ENCODE results near the gene TGM3. TPM values are rescaled to one million over a fixed set of nuclear protein-coding genes. Genes with fewer than 3 reads are reported as not detected.

TGM3 gene
- total and polyA plus RNA-seq, 2 of the 4 experiments (the other 2 are of a cell fraction) = not detected

- Histone ChIP-seq H3K9me3 (ENCODE audit: control insufficient read depth, insufficient read depth, low read length) (no peaks in the 10 kb centered on the region), H3K4me2 (ENCODE audit: low read depth, low read length) (no peak overlapping the region), H3K27me3 (ENCODE audit: control insufficient read depth, insufficient read depth, low read length) (peaks cover 8% of the 10 kb centered on the region), H2AK9ac (replicated peaks; ENCODE audit: low read depth, low read length, poor library complexity) (no peak overlapping the region), H3K36me3 (ENCODE audit: control insufficient read depth, insufficient read depth, low read length) (no peaks in the 10 kb centered on the region), H3K79me1 (ENCODE audit: low read depth in 1 of 2, low read length in 2 of 2) (no peaks in the 10 kb centered on the region), H4K91ac (ENCODE audit: insufficient read depth, low read depth, low read length) (no peak overlapping the region), H4K20me1 (ENCODE audit: insufficient read depth, low read length) (no peaks in the 10 kb centered on the region), H4K5ac (ENCODE audit: low read depth, low read length) (no peak overlapping the region), H2AFZ (replicated peaks; ENCODE audit: low read length, poor library complexity) (no peak overlapping the region), H3K56ac (ENCODE audit: extremely low read depth, insufficient read depth, low read length) (no peak overlapping the region), H3K9ac (ENCODE audit: low read depth, low read length) (no peak overlapping the region), H3K4me1 (ENCODE audit: control insufficient read depth, insufficient read depth, low read length) (no peaks in the 10 kb centered on the region), H3K27ac (ENCODE audit: insufficient read depth, low read length) (no peak overlapping the region), H4K8ac (ENCODE audit: low read depth in 2 of 2, low read length in 2 of 2) (no peak overlapping the region), H2AK5ac (ENCODE audit: low read depth, low read length) (no peak overlapping the region), H3K4me3 (ENCODE audit: insufficient read depth, low read depth, low read length) (no peak overlapping the region), H2BK120ac (ENCODE audit: low read depth, low read length) (no peak overlapping the region), H2BK5ac (ENCODE audit: low read depth, low read length, poor library complexity, severe bottlenecking) (no peak overlapping the region), H3K4ac (ENCODE audit: low read depth, low read length) (no peak overlapping the region), H2BK15ac (ENCODE audit: low read depth, low read length) (no peak overlapping the region), H2BK20ac (ENCODE audit: low read depth, low read length) (no peak overlapping the region), H3K9me1 (ENCODE audit: insufficient read depth, low read length) (no peaks in the 10 kb centered on the region), H3K23ac (ENCODE audit: low read depth, low read length) (no peak overlapping the region), H3K18ac (ENCODE audit: low read depth, low read length) (no peak overlapping the region), H3K14ac (replicated peaks; ENCODE audit: low read depth, low read length) (no peak overlapping the region)
- POLR2A ChIA-PET (ENCODE audit: unreplicated experiment) = no interaction called here
- dilution Hi-C loops (cut with HindIII; ENCODE audit: low sequenced_read_pairs, unreplicated experiment) = no loop called here
- in situ Hi-C loops (cut with MboI; ENCODE audit: low sequenced_read_pairs) = no loop called here
- ATAC-seq (ENCODE audit: low read depth) = no peak
- BruUV-seq (replicated peaks) = no TSS peak
- intact Hi-C loops (cut with micrococcal nuclease) = no loop called here
- TF ChIP-seq CHD1 (IDR thresholded peaks at IDR 0.05; ENCODE audit: low read depth, low read length) = no peak
- no peak for TF ChIP-seq USF2 (IDR thresholded peaks at IDR 0.05; ENCODE audit: low read depth, low read length)
- TF ChIP-seq MAFK (IDR thresholded peaks at IDR 0.05; ENCODE audit: low read depth, low read length) = no peak
- TF ChIP-seq, protein P1, sequence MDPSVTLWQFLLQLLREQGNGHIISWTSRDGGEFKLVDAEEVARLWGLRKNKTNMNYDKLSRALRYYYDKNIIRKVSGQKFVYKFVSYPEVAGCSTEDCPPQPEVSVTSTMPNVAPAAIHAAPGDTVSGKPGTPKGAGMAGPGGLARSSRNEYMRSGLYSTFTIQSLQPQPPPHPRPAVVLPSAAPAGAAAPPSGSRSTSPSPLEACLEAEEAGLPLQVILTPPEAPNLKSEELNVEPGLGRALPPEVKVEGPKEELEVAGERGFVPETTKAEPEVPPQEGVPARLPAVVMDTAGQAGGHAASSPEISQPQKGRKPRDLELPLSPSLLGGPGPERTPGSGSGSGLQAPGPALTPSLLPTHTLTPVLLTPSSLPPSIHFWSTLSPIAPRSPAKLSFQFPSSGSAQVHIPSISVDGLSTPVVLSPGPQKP (IDR thresholded peaks at IDR 0.05; ENCODE audit: borderline replicate concordance, low read depth, low read length) = no peak
- TF ChIP-seq NFE2L2 (IDR thresholded peaks at IDR 0.05; ENCODE audit: low read depth, low read length) = no peak
- no peak for TF ChIP-seq RAD21 (IDR thresholded peaks at IDR 0.05; ENCODE audit: low read length)
- TF ChIP-seq POLR2A (IDR thresholded peaks at IDR 0.05; ENCODE audit: low read depth, low read length) = no peak
- TF ChIP-seq CEBPB (IDR thresholded peaks at IDR 0.05; ENCODE audit: low read depth, low read length) = no peak
- TF ChIP-seq FOS (IDR thresholded peaks at IDR 0.05; ENCODE audit: low read depth, low read length) = no peak
- no peak for TF ChIP-seq MXI1 (IDR thresholded peaks at IDR 0.05; ENCODE audit: borderline replicate concordance, low read depth, low read length)
- TF ChIP-seq SMC3 (IDR thresholded peaks at IDR 0.05; ENCODE audit: low read depth, low read length) = no peak
- TF ChIP-seq RCOR1 (IDR thresholded peaks at IDR 0.05; ENCODE audit: insufficient replicate concordance, low read length) = no peak
- TF ChIP-seq BHLHE40 (IDR thresholded peaks at IDR 0.05; ENCODE audit: low read depth, low read length) = no peak
- CTCF ChIA-PET = no interaction called here
- WGBS, 2 experiments (ENCODE audit: extremely low coverage in 2 of 2, insufficient read length in 1 of 2) = 60% methylated on average over 1 of the region's 4 CpGs; no CpG with 5 or more reads in 1 of the 2 experiments
- DNase-seq = no peak
Measured at GRCh38 chr20:2336471-2336870, 40.7 kb downstream of the TGM3 start.
